Thyroid gland (tissue), 4 donors: Measurements from ENCODE around the gene DLG1.

Source experiments
- POLR2A ChIP-seq, 2 donors: fragments of 450-650 bp; IDR thresholded peaks; one replicate each; pipeline ENCODE4 v1.6.1; 2017; ENCODE audit warnings: antibody characterized with exemption in 2 of 2, mild to moderate bottlenecking in 2 of 2, moderate library complexity in 1 of 2
- TF ChIP-seq, protein P1 (sequence below), 6 experiments: fragments of 200-600 bp in 3 of 6; fragments of 450-650 bp in 3 of 6; sonication (generic) in 3 of 6; IDR thresholded peaks; one replicate each; pipeline ENCODE4 v1.5.1; 2016 to 2019; ENCODE audit warnings: antibody characterized with exemption in 6 of 6, mild to moderate bottlenecking in 2 of 6, inconsistent platforms in 1 of 6, moderate library complexity in 1 of 6

DNA sequence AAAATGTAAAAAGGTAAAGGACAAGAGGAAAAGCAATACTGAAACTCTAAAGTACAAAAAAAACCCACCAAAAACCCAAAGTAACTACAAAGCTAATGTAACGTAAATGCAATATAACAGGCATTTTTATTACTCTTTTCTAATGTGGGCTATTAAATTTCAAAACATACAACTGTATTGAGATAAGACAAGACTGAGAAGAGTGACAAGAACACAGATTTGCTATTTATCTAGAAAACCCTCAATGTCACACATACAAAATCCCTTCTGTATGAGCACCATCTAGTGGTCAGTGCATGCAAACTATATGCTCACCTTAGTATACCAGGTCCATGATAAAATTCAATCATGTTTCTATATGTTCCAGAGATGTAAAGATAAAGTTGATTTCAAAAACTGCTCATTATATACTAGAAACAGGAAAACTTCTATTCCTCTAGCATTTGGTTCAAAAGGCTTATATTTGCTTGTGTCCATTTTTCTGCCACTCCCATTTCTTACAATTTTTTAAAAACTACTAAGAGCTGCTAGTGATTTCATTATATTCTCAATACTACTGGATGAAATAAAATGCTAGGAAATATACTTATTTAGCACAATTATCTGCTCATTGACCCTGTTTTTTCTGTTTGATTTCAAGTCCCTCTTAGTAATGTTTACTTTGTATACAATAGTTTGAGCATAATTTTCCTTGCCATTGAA is 111.4 kb downstream of the DLG1 start:
- TF ChIP-seq, protein P1, sequence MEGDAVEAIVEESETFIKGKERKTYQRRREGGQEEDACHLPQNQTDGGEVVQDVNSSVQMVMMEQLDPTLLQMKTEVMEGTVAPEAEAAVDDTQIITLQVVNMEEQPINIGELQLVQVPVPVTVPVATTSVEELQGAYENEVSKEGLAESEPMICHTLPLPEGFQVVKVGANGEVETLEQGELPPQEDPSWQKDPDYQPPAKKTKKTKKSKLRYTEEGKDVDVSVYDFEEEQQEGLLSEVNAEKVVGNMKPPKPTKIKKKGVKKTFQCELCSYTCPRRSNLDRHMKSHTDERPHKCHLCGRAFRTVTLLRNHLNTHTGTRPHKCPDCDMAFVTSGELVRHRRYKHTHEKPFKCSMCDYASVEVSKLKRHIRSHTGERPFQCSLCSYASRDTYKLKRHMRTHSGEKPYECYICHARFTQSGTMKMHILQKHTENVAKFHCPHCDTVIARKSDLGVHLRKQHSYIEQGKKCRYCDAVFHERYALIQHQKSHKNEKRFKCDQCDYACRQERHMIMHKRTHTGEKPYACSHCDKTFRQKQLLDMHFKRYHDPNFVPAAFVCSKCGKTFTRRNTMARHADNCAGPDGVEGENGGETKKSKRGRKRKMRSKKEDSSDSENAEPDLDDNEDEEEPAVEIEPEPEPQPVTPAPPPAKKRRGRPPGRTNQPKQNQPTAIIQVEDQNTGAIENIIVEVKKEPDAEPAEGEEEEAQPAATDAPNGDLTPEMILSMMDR (IDR thresholded peaks at IDR 0.05), result peak; percentile 32 to 77 (median 62)
- TF ChIP-seq POLR2A (IDR thresholded peaks at IDR 0.05), result no peak
